WTC11 (cell line): Measurements from ENCODE around the gene SPOCK2. TPM values are rescaled to one million over a fixed set of nuclear protein-coding genes. Genes with fewer than 3 reads are reported as not detected.

Source experiments
- ATAC-seq: fragments of 200-7000 bp; cut with Tn5 transposase; 2 replicates; pipeline ENCODE4 v1.10.0; 2021; ENCODE audit warnings: mild to moderate bottlenecking, moderate library complexity
- CTCF ChIA-PET: fragments of 300-600 bp; sonication (Branson Sonifier 250); formaldehyde crosslinking; loops from one replicate; lab custom pipeline; 2021; ENCODE audit warnings: antibody characterized with exemption; lab: Charles Lee
- POLR2A ChIA-PET: fragments of 350-600 bp; sonication (Branson Sonifier 250); formaldehyde crosslinking; loops from one replicate; lab custom pipeline; 2021; ENCODE audit warnings: antibody characterized with exemption; lab: Charles Lee
- DNase-seq: peaks from one replicate; pipeline ENCODE4 v3.0.0; 2021; ENCODE audit warnings: low spot score
- H3K27ac Mint-ChIP-seq: 2 replicates; pipeline ENCODE4 v1.8.0; 2021; ENCODE audit warnings: mixed read lengths
- H3K27me3 Mint-ChIP-seq: 2 replicates; pipeline ENCODE4 v1.8.0; 2021; ENCODE audit warnings: low read depth, mild to moderate bottlenecking, moderate library complexity, mixed read lengths
- H3K36me3 Mint-ChIP-seq: 2 replicates; pipeline ENCODE4 v1.8.0; 2021; ENCODE audit warnings: mixed read lengths
- H3K4me1 Mint-ChIP-seq: 2 replicates; pipeline ENCODE4 v1.8.0; 2022; ENCODE audit warnings: mixed read lengths
- H3K4me3 Mint-ChIP-seq: 2 replicates; pipeline ENCODE4 v1.8.0; 2021; ENCODE audit warnings: mild to moderate bottlenecking, moderate library complexity, mixed read lengths
- H3K9me3 Mint-ChIP-seq: 2 replicates; pipeline ENCODE4 v1.8.0; 2021; ENCODE audit warnings: mixed read lengths
- AFF4 ChIP-seq: sonication (generic); formaldehyde crosslinking; IDR thresholded peaks from 2 replicates; pipeline ENCODE4 v1.8.1; 2023; ENCODE audit warnings: mild to moderate bottlenecking, missing genetic modification reagents, borderline replicate concordance
- AR ChIP-seq: fragments of 250-450 bp; sonication (Bioruptor Pico); IDR thresholded peaks from 2 replicates; pipeline ENCODE4 v1.9.0; 2021; ENCODE audit warnings: mild to moderate bottlenecking
- CREB1 ChIP-seq: sonication (generic); formaldehyde crosslinking; IDR thresholded peaks from 2 replicates; pipeline ENCODE4 v1.8.0; 2023; ENCODE audit warnings: mild to moderate bottlenecking, missing genetic modification reagents
- ESRRA ChIP-seq: sonication (generic); formaldehyde crosslinking; IDR thresholded peaks from 2 replicates; pipeline ENCODE4 v1.8.1; 2022; ENCODE audit warnings: mild to moderate bottlenecking, missing genetic modification reagents, borderline replicate concordance
- IRF1 ChIP-seq: sonication (generic); formaldehyde crosslinking; IDR thresholded peaks from 2 replicates; pipeline ENCODE4 v1.8.0; 2023; ENCODE audit warnings: missing genetic modification reagents
- JUN ChIP-seq: sonication (generic); formaldehyde crosslinking; IDR thresholded peaks from 2 replicates; pipeline ENCODE4 v1.8.0; 2023; ENCODE audit warnings: mild to moderate bottlenecking, missing genetic modification reagents
- NR2C2 ChIP-seq: sonication (generic); formaldehyde crosslinking; IDR thresholded peaks from 2 replicates; pipeline ENCODE4 v1.8.0; 2022; ENCODE audit warnings: mild to moderate bottlenecking, missing genetic modification reagents
- RORB ChIP-seq: fragments of 250-450 bp; sonication (Bioruptor Pico); IDR thresholded peaks from 2 replicates; pipeline ENCODE4 v1.9.0; 2021; ENCODE audit warnings: mild to moderate bottlenecking
- SOX15 ChIP-seq: fragments of 250-450 bp; sonication (Bioruptor Pico); IDR thresholded peaks from 2 replicates; pipeline ENCODE4 v1.9.0; 2021; ENCODE audit warnings: mild to moderate bottlenecking
- SP1 ChIP-seq: sonication (generic); formaldehyde crosslinking; conservative IDR thresholded peaks from 2 replicates; pipeline ENCODE4 v1.8.1; 2022; ENCODE audit warnings: missing genetic modification reagents
- TCF7 ChIP-seq: sonication (generic); formaldehyde crosslinking; IDR thresholded peaks from 2 replicates; pipeline ENCODE4 v1.8.0; 2022; ENCODE audit warnings: mild to moderate bottlenecking, low read depth, missing genetic modification reagents, moderate library complexity
- TEAD4 ChIP-seq: sonication (generic); formaldehyde crosslinking; IDR thresholded peaks from 2 replicates; pipeline ENCODE4 v1.8.0; 2022; ENCODE audit warnings: mild to moderate bottlenecking, missing genetic modification reagents
- TP53 ChIP-seq: sonication (generic); formaldehyde crosslinking; IDR thresholded peaks from 2 replicates; pipeline ENCODE4 v1.8.1; 2023; ENCODE audit warnings: mild to moderate bottlenecking, missing genetic modification reagents
- USF1 ChIP-seq: sonication (generic); formaldehyde crosslinking; IDR thresholded peaks from 2 replicates; pipeline ENCODE4 v1.8.0; 2022; ENCODE audit warnings: mild to moderate bottlenecking, missing genetic modification reagents
- USF2 ChIP-seq: sonication (generic); formaldehyde crosslinking; IDR thresholded peaks from 2 replicates; pipeline ENCODE4 v1.8.1; 2023; ENCODE audit warnings: mild to moderate bottlenecking, missing genetic modification reagents, moderate library complexity
- ZBTB21 ChIP-seq: sonication (generic); formaldehyde crosslinking; IDR thresholded peaks from 2 replicates; pipeline ENCODE4 v1.8.1; 2023; ENCODE audit warnings: mild to moderate bottlenecking, missing genetic modification reagents, borderline replicate concordance
- ZNF138 ChIP-seq: sonication (generic); formaldehyde crosslinking; conservative IDR thresholded peaks from 2 replicates; pipeline ENCODE4 v1.8.1; 2022; ENCODE audit warnings: mild to moderate bottlenecking, moderate library complexity, missing genetic modification reagents
- ZNF416 ChIP-seq: fragments of 250-450 bp; sonication (Bioruptor Pico); IDR thresholded peaks from 2 replicates; pipeline ENCODE4 v1.9.0; 2021; ENCODE audit warnings: mild to moderate bottlenecking, inconsistent platforms
- ZNF512 ChIP-seq: sonication (generic); formaldehyde crosslinking; IDR thresholded peaks from 2 replicates; pipeline ENCODE4 v1.8.1; 2022; ENCODE audit warnings: missing genetic modification reagents, borderline replicate concordance
- total RNA-seq: library from RNA; stranded (reverse); gene quantifications from 3 replicates; pipeline ENCODE4 v1.2.3, GENCODE V29; 2021

The SPOCK2 gene
- total RNA-seq, 1 experiment from 2014 or later: 4.7 TPM

GRCh38 chr10:72133517-72133916 lies 45.2 kb upstream of the SPOCK2 start:
- Mint-ChIP-seq H3K4me3 (no peak overlapping the region), H3K27me3 (no peaks in the 10 kb centered on the region), H3K9me3 (peaks cover 4% of the 10 kb centered on the region), H3K27ac (no peak overlapping the region), H3K36me3 (peaks cover 16% of the 10 kb centered on the region), H3K4me1 (peaks cover 9% of the 10 kb centered on the region)
- TF ChIP-seq SOX15 (CRISPR knock-in tag): no peak
- no peak for TF ChIP-seq RORB (CRISPR knock-in tag)
- no peak for TF ChIP-seq AFF4
- no peak for TF ChIP-seq NR2C2 (CRISPR knock-in tag)
- TF ChIP-seq JUN (CRISPR knock-in tag): no peak
- TF ChIP-seq TEAD4 (CRISPR knock-in tag): no peak
- no peak for TF ChIP-seq USF1 (CRISPR knock-in tag)
- TF ChIP-seq CREB1 (CRISPR knock-in tag): no peak
- TF ChIP-seq IRF1 (CRISPR knock-in tag): no peak
- TF ChIP-seq TCF7 (CRISPR knock-in tag): no peak
- TF ChIP-seq ESRRA (CRISPR knock-in tag): no peak
- no peak for TF ChIP-seq ZNF138 (CRISPR knock-in tag)
- TF ChIP-seq ZNF416 (CRISPR knock-in tag): no peak
- no peak for TF ChIP-seq ZNF512 (CRISPR knock-in tag)
- TF ChIP-seq SP1 (CRISPR knock-in tag): no peak
- no peak for TF ChIP-seq USF2 (CRISPR knock-in tag)
- TF ChIP-seq AR (CRISPR knock-in tag): no peak
- no peak for TF ChIP-seq TP53 (CRISPR knock-in tag)
- TF ChIP-seq ZBTB21 (CRISPR knock-in tag): no peak
- ATAC-seq: no peak
- CTCF ChIA-PET: interaction anchor here (0.9 kb wide), 1 partner anchor 199 kb away, joined by 3 read pairs; no protein-coding TSS in a partner anchor
- POLR2A ChIA-PET: no interaction called here
- no peak for DNase-seq
